H1 (cell line): Measurements from ENCODE around the gene ARHGAP42. TPM values are rescaled to one million over a fixed set of nuclear protein-coding genes. Genes with fewer than 3 reads are reported as not detected.

ENCODE experiments used
- CHD7 ChIP-seq: fragments of 300-600 bp; sonication (generic); IDR thresholded peaks from 2 replicates; pipeline ENCODE4 v1.7.1; 2012; ENCODE audit warnings: low read length, moderate library complexity, mild to moderate bottlenecking, inconsistent platforms; ENCODE audit not compliant: insufficient replicate concordance
- POLR2AphosphoS5 ChIP-seq: IDR thresholded peaks from 2 replicates; pipeline ENCODE4 v1.6.1; 2011; ENCODE audit warnings: low read depth, low read length
- polyA plus RNA-seq, 7 experiments: library from polyadenylated mRNA; depleted of rRNA in 3 of 7; stranded (reverse) in 5 of 7; unstranded in 2 of 7; fragments of >200 nt in 5 of 7; fragments of 200-250 nt in 2 of 7; gene quantifications; 1 replicate in 5 of 7; 2 replicates in 1 of 7; 4 replicates in 1 of 7; pipeline versions ENCODE4 v1.2.1 to v1.2.3, GENCODE V29; 2011 to 2013; ENCODE audit warnings: missing spikeins in 2 of 7, mixed read lengths in 2 of 7
- total RNA-seq: library from RNA; stranded (reverse); fragmentation: NEBNext Ultra II Directional; extraction: Animal tissue kit (Norgen Biotek cat#: 25700); gene quantifications from 2 replicates; pipeline ENCODE4 v1.2.1, GENCODE V29; 2021

ARHGAP42 gene
- total and polyA plus RNA-seq, 2 of the 8 experiments (the other 6 are each of a cell fraction or from before 2014, with no cell fraction given), result 22.2 to 33.5 TPM

DNA sequence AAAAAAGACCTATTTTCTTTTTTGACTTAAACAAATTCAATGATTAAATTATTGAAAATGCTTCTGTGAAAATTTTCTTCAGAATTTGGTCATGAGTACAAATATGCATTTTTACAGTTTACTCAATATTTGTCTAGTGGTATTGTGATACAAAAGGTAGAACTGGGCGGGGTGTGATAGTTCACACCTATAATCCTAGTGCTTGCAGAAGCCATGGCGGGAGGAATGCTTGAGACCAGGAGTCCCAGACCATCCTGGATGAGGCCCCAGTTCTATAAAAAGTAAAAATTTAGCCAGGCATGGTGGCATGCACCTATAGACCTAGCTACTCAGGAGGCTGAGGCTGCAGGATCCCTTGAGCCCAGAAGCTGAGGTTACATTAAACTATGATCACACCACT lies 90.6 kb downstream of the ARHGAP42 start (continued):
- TF ChIP-seq CHD7 (no peak), POLR2AphosphoS5 (no peak)
